Measurements from ENCODE around the gene HTRA1.

HTRA1 gene

DNA sequence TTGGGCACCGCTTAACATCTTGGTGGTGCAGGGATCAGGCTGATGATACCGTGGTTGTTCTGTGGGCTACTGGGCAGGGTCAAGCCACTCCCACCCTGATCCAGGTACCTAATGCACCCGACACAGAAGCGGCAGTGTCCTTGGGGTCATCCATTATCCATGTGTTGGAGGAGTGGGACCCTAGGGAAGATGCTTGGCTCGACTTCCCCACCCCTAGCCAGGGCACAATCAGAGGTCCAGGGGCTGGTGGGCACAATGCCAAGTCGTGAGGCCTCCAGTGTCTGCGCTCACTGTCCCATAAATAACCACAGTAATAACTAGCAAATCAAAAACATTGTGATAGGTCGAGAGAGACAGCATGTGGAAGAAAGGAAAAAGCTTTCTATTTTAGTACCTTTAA is 37.7 kb downstream of the HTRA1 start:
- Histone ChIP-seq H3K9me3 (ENCODE audit: insufficient read depth, low read depth, low read length) (no peaks in the 10 kb centered on the region), H3K4me3 (ENCODE audit: low read length) (no peak overlapping the region), H3K27ac (ENCODE audit: low read depth, low read length) (no peak overlapping the region), H3K36me3 (ENCODE audit: insufficient read depth, low read length) (no peaks in the 10 kb centered on the region), H3K9ac (ENCODE audit: low read depth, low read length) (no peak overlapping the region), H3K4me1 (ENCODE audit: insufficient read depth, low read length) (peaks cover 9% of the 10 kb centered on the region; the same call in 1 of the 2 replicates), H3K27me3 (ENCODE audit: insufficient read depth, low read length) (no peaks in the 10 kb centered on the region)
- 94% methylated on average over 8 of the region's 8 CpGs for WGBS

DNA sequence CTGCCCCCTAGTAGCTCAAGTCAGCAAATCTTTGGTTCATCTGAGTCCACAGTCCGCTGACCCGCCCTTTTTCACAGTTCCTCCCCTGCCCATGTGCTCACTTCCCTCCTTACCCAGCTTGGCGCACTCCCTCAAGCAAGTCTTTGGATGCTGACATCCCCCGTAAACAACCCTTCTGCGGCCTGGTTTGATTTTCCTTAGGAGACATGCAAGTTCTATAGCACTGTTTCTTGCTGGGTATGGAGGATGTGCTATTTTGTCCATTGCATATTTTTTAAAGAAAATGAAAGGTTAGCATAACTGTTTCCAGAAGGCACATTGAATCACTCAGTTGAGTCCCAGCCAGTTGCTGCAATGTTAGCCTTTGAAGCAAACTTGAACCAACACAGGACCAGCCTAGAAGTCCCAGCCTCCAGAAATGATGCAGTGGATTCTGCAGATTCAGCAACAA is 38.2 kb downstream of the HTRA1 start:
- H3K4me1 ChIP-seq (ENCODE audit: insufficient read depth, low read length): peaks cover 9% of the 10 kb centered on the region; the same call in 1 of the 2 replicates
- no peaks in the 10 kb centered on the region for H3K36me3 ChIP-seq (ENCODE audit: insufficient read depth, low read length)
- H3K4me3 ChIP-seq (ENCODE audit: low read length): no peak overlapping the region
- no peak overlapping the region for H3K9ac ChIP-seq (ENCODE audit: low read depth, low read length)
- H3K9me3 ChIP-seq (ENCODE audit: insufficient read depth, low read depth, low read length): no peaks in the 10 kb centered on the region
- no peak overlapping the region for H3K27ac ChIP-seq (ENCODE audit: low read depth, low read length)
- 75% methylated on average over 5 of the region's 5 CpGs for WGBS
- H3K27me3 ChIP-seq (ENCODE audit: insufficient read depth, low read length): no peaks in the 10 kb centered on the region

DNA sequence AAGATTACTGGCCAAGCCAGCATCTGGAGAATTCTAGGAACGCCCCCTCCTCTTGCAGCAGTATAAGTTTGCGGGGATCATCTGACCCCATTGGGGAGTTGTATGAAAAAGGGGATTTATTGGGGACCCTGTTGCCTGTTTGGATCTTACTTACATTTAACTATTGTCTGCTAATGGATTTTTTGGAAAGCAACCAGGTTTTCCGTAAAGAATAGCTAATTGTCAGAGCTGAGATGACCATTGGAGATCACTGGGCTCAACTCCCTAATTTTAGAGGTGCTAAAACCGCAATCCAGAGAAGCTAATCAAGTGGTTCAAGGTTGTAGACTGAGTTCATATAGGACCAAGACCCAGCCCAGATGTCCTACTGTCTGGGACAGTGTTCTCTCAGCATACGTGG is 38.8 kb downstream of the HTRA1 start:
- Histone ChIP-seq H3K4me1 (ENCODE audit: insufficient read depth, low read length) (peaks cover 6% of the 10 kb centered on the region; the same call in 1 of the 2 replicates), H3K27me3 (ENCODE audit: insufficient read depth, low read length) (no peaks in the 10 kb centered on the region), H3K27ac (ENCODE audit: low read depth, low read length) (no peak overlapping the region), H3K36me3 (ENCODE audit: insufficient read depth, low read length) (no peaks in the 10 kb centered on the region), H3K4me3 (ENCODE audit: low read length) (no peak overlapping the region), H3K9ac (ENCODE audit: low read depth, low read length) (no peak overlapping the region), H3K9me3 (ENCODE audit: insufficient read depth, low read depth, low read length) (no peaks in the 10 kb centered on the region)
- WGBS: 73% methylated on average over 5 of the region's 5 CpGs

DNA sequence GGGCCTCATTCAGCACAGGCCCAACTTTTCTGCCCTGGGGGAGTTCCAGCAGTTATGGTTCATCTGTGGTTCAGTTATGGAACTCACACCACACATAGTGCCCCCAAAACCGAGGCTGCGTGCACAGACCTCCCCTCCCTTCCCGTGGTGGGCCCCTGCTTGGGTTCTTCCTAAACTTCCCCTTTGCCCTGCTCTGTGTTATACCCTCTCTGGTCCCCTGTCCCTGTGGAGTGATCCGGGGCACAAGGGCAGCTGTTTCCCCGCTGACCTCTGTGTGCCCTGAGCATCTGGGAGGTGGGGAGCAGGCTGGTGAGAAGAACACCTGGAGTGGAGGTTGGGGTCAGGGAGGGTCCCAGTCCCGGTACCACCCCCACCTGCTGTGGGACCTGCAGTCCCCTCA is 39.4 kb downstream of the HTRA1 start:
- Histone ChIP-seq H3K4me3 (ENCODE audit: low read length) (no peak overlapping the region), H3K27me3 (ENCODE audit: insufficient read depth, low read length) (no peaks in the 10 kb centered on the region), H3K9me3 (ENCODE audit: insufficient read depth, low read depth, low read length) (no peaks in the 10 kb centered on the region), H3K27ac (ENCODE audit: low read depth, low read length) (no peak overlapping the region), H3K9ac (ENCODE audit: low read depth, low read length) (no peak overlapping the region), H3K4me1 (ENCODE audit: insufficient read depth, low read length) (peaks cover 1% of the 10 kb centered on the region; the same call in 1 of the 2 replicates), H3K36me3 (ENCODE audit: insufficient read depth, low read length) (no peaks in the 10 kb centered on the region)
- whole genome bisulfite sequencing: 94% methylated on average over 6 of the region's 6 CpGs

DNA sequence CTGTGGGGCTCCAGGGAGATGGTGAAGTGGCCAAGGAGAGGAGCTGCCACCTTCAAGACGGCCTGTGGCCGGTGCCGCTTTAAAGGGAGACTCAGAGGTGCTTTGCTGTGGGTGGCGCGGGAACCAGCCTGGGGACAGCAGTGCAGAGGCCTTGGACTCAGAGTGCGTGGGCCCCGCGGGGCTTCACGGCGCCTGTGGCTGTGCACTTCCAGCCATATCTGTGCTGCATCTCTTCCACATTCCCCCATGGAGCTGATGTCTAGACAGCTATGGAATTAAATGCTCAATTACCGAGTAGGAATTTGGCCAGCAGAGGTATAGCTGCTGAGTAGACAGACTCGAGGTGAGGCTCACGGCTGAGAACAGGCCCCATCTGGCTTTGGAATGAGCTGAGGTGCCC is 41.7 kb downstream of the HTRA1 start:
- H3K9me3 ChIP-seq (ENCODE audit: insufficient read depth, low read depth, low read length): no peaks in the 10 kb centered on the region
- WGBS: 94% methylated on average over 13 of the region's 13 CpGs

DNA sequence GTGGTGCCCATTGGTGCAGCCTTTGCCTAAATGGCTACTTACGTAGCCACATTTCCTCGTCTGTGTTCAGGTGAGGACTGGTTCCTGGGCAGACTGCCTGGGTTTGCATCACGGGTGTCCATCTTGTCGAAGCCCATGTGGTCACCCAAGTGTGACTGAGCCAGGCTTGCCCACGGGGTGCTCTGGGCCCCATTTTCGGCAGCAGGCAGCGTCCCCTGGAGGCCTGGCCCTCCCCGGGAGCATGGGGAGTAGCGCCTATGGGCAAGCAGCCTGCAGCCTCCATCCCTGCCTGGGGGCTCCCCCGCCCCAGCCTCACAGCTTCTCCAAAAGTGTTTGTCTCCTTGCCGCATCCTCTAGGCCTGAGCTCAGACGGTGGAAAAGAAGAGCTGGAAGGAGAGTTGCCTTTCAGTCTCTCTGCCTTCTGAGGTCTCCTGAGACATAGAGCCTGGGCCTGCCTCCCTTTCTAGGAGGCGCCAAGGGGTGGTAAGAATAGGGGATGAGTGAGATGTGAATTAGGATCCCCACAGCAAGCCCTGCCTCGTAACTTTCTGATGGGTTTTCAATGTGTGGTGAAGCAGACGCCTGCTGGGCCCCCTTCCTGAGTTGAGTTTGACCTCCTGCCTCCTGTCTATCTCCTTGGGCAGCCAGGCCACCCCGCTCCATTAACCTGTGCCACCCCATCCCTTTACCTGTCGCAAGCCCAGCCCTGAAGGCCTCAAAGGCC is 42.7 kb downstream of the HTRA1 start:
- no peaks in the 10 kb centered on the region for H3K36me3 ChIP-seq (ENCODE audit: insufficient read depth, low read length)

More for the DNA sequence above, 41.7 kb downstream of the HTRA1 start:
- Histone ChIP-seq H3K27ac (ENCODE audit: low read depth, low read length) (no peak overlapping the region), H3K4me1 (ENCODE audit: insufficient read depth, low read length) (no peaks in the 10 kb centered on the region), H3K4me3 (ENCODE audit: low read length) (no peak overlapping the region), H3K36me3 (ENCODE audit: insufficient read depth, low read length) (no peaks in the 10 kb centered on the region), H3K9ac (ENCODE audit: low read depth, low read length) (no peak overlapping the region), H3K27me3 (ENCODE audit: insufficient read depth, low read length) (no peaks in the 10 kb centered on the region)

DNA sequence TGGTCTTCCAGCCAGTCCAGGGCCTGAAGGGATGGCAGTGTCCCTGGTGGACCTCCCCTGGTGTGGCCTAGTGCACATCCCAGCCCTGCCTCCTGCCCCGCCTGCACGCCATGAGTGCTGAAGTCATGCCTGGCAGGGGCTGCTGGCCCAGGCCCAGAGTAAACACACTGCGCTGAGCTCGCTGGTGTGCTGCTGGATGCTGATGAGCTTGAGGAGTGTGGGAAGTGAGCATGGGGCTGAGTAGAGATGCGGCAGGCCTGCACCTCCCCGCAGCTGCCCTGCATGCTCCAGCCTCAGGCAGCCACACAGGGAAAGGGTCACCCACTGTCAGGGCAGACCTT is 43.2 kb downstream of the HTRA1 start:
- Histone ChIP-seq H3K9me3 (ENCODE audit: insufficient read depth, low read depth, low read length) (no peaks in the 10 kb centered on the region), H3K9ac (ENCODE audit: low read depth, low read length) (no peak overlapping the region), H3K4me3 (ENCODE audit: low read length) (no peak overlapping the region), H3K27me3 (ENCODE audit: insufficient read depth, low read length) (no peaks in the 10 kb centered on the region), H3K4me1 (ENCODE audit: insufficient read depth, low read length) (no peaks in the 10 kb centered on the region), H3K36me3 (ENCODE audit: insufficient read depth, low read length) (no peaks in the 10 kb centered on the region), H3K27ac (ENCODE audit: low read depth, low read length) (no peak overlapping the region)
- WGBS: 77% methylated on average over 6 of the region's 6 CpGs

More for the DNA sequence above, 42.7 kb downstream of the HTRA1 start:
- WGBS: 94% methylated on average over 17 of the region's 17 CpGs
- no peaks in the 10 kb centered on the region for H3K9me3 ChIP-seq (ENCODE audit: insufficient read depth, low read depth, low read length)
- no peak overlapping the region for H3K4me3 ChIP-seq (ENCODE audit: low read length)
- no peak overlapping the region for H3K9ac ChIP-seq (ENCODE audit: low read depth, low read length)
- H3K27ac ChIP-seq (ENCODE audit: low read depth, low read length): no peak overlapping the region
- no peaks in the 10 kb centered on the region for H3K4me1 ChIP-seq (ENCODE audit: insufficient read depth, low read length)
- no peaks in the 10 kb centered on the region for H3K27me3 ChIP-seq (ENCODE audit: insufficient read depth, low read length)

DNA sequence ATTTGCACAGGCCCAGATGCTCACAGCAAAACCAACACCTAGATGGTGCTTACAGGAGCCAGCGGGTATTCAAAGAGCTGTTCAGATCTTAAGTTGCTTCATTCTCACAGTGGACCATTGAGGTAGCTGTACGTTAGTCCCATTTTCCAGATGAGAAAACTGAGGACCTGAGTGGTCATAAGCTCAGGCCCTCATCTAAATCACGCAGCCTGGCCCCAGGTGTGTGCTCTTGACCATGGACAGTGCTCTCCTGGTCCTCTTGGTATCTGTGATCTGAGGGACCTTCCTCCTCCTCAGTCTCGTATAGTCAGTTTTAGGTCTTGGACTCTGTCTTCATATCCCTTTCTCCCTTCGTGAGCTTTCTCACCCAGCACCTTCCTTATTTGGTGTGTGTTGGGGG is 43.7 kb downstream of the HTRA1 start:
- Histone ChIP-seq H3K4me1 (ENCODE audit: insufficient read depth, low read length) (no peaks in the 10 kb centered on the region), H3K27me3 (ENCODE audit: insufficient read depth, low read length) (no peaks in the 10 kb centered on the region), H3K27ac (ENCODE audit: low read depth, low read length) (no peak overlapping the region), H3K36me3 (ENCODE audit: insufficient read depth, low read length) (no peaks in the 10 kb centered on the region), H3K9ac (ENCODE audit: low read depth, low read length) (no peak overlapping the region), H3K9me3 (ENCODE audit: insufficient read depth, low read depth, low read length) (no peaks in the 10 kb centered on the region), H3K4me3 (ENCODE audit: low read length) (no peak overlapping the region)
- WGBS: 96% methylated on average over 5 of the region's 5 CpGs

DNA sequence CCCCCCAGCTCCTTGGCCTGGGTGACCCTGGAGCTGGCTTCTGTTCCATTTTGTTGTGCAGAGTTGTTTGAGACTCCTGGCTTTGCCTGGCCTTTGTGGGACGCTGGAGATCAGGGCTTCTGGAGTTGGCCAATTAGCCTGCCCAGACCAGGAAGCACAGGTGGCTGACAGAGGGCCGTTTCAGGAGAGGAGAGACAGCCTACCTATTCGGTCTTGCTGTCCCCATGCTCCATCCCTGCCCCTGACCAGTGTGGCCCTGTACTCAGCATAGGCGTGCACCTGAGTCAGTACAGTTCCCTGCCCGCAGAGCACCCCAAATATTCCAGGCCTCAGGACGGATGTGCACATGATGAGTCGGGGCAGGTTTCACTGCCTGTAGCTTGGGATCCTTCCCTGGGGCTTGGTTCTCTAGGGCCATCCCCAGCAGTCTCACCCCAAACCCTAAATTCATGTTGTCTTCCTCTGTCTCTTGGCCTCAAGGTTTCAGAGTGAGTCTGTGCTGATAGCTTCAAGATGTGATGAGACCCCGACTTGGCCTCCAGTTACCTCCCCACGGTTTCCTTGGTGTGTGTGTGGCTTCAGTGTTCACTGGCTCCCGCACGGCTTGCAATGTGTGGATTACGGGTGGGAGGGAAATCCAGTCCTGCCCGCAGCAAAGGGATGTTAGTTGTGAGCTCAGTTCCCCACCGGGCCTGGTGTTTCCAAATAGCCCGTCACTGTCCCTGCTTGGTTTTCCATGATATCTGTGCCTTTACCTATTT is 44.7 kb downstream of the HTRA1 start:
- Histone ChIP-seq H3K27me3 (ENCODE audit: insufficient read depth, low read length) (no peaks in the 10 kb centered on the region), H3K36me3 (ENCODE audit: insufficient read depth, low read length) (no peaks in the 10 kb centered on the region), H3K4me1 (ENCODE audit: insufficient read depth, low read length) (no peaks in the 10 kb centered on the region), H3K9ac (ENCODE audit: low read depth, low read length) (no peak overlapping the region), H3K27ac (ENCODE audit: low read depth, low read length) (no peak overlapping the region), H3K4me3 (ENCODE audit: low read length) (no peak overlapping the region), H3K9me3 (ENCODE audit: insufficient read depth, low read depth, low read length) (no peaks in the 10 kb centered on the region)
- WGBS: 94% methylated on average over 15 of the region's 15 CpGs

DNA sequence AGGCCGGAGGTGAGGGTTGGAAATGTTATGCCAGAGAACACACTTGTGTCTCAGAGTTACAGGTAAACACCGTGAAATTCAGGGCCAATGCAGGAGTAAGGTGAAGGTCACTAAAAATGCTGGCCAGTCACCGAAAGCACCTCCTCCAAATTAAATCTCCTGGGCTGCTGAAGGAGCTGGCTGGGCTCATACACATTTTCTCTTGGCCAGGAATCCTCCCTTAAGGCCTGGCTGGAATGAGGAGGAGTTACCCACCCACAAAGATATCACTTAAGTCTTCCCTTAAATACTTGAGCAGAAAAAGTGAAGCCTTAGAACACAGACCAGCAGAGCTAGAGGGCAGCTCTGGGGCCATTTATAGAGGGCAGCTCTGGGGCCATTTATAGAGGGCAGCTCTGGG is 46.3 kb downstream of the HTRA1 start:
- no peaks in the 10 kb centered on the region for H3K27me3 ChIP-seq (ENCODE audit: insufficient read depth, low read length)
- H3K36me3 ChIP-seq (ENCODE audit: insufficient read depth, low read length): no peaks in the 10 kb centered on the region
- no peaks in the 10 kb centered on the region for H3K9me3 ChIP-seq (ENCODE audit: insufficient read depth, low read depth, low read length)
- no peaks in the 10 kb centered on the region for H3K4me1 ChIP-seq (ENCODE audit: insufficient read depth, low read length)
- no peak overlapping the region for H3K9ac ChIP-seq (ENCODE audit: low read depth, low read length)
- H3K4me3 ChIP-seq (ENCODE audit: low read length): no peak overlapping the region
- no peak overlapping the region for H3K27ac ChIP-seq (ENCODE audit: low read depth, low read length)
- WGBS: 85% methylated on average over 3 of the region's 3 CpGs

DNA sequence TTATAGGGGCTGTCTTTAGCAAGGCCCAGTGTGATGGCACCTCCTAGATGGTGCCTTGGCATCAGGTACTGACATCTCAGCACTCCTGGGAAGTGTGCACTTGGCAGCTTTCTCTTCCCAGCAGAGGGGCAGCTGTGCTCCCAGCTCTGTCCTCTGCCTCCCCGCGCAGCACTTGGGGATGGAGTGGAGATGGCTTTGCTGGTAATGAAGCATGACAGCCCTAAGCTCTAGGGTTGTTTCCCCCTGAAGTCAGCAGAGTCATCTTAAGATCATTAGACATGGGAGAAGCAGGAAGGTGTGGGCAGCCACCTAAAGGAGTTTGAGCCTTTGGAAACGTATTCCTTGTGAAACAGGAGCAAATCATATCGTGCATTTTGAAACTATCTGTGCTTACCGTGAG is 46.7 kb downstream of the HTRA1 start:
- Histone ChIP-seq H3K27ac (ENCODE audit: low read depth, low read length) (no peak overlapping the region), H3K9me3 (ENCODE audit: insufficient read depth, low read depth, low read length) (no peaks in the 10 kb centered on the region), H3K36me3 (ENCODE audit: insufficient read depth, low read length) (no peaks in the 10 kb centered on the region), H3K4me3 (ENCODE audit: low read length) (no peak overlapping the region), H3K27me3 (ENCODE audit: insufficient read depth, low read length) (no peaks in the 10 kb centered on the region), H3K4me1 (ENCODE audit: insufficient read depth, low read length) (no peaks in the 10 kb centered on the region), H3K9ac (ENCODE audit: low read depth, low read length) (no peak overlapping the region)
- 90% methylated on average over 5 of the region's 5 CpGs for WGBS
